Measurements from ENCODE around the gene SPRED1.

DNA sequence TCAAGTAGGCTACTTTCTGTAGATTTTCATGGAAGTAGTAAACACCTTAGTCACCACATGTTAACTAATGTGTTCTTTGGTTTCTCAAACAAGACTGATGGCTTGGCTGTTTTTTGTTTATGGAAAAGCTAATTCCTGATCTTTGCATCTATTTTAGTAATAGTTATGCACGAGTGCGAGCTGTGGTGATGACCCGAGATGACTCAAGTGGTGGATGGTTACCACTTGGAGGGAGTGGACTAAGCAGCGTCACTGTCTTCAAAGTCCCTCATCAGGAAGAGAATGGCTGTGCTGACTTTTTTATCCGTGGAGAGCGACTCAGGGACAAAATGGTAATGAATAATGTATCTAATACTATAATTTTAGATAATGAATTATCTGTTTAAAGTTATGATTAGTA, 46.6 kb downstream of the SPRED1 start:
- TF ChIP-seq CTCF (IDR thresholded peaks at IDR 0.05) (no peak), POLR2AphosphoS5 (IDR thresholded peaks at IDR 0.05; ENCODE audit: low read depth, low read length) (no peak)

All from Panc1 (cell line).